GM18870 (cell line): ENCODE measurements around the gene NCF1.
A peak's percentile ranks its signal among the peaks of the same experiment; 100 is the strongest.
"Not testable (repeated sequence)": the region's sequence is repeated elsewhere in the genome, so short reads cannot be mapped to it uniquely, and the experiment has no call there.

ENCODE experiments used
- ATAC-seq: cut with Tn5 transposase; IDR thresholded peaks from one replicate; pipeline ENCODE4 v1.9.1; 2021; ENCODE audit warnings: moderate library complexity; ENCODE audit not compliant: unreplicated experiment

The NCF1 gene

DNA sequence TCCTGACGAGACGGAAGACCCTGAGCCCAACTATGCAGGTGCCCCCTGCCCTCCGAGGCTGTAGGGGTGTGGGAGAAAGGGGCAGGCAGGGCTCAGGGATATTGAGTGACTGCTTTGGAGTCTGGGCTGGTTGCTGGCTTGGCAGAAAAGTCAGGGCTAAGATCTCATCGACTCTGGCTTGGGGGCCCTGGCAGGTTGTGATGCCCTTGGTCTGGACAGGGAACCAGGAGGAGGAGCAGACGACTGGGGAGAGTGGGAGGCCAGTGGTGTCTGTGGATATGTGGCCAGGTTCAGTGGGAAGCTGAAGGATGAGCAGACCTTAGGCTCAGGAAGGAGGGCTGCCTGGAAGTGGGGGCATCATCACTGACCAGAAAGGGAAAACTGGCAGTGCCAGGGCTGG, 9.8 kb downstream of the NCF1 start:
- not testable (repeated sequence) for ATAC-seq

DNA sequence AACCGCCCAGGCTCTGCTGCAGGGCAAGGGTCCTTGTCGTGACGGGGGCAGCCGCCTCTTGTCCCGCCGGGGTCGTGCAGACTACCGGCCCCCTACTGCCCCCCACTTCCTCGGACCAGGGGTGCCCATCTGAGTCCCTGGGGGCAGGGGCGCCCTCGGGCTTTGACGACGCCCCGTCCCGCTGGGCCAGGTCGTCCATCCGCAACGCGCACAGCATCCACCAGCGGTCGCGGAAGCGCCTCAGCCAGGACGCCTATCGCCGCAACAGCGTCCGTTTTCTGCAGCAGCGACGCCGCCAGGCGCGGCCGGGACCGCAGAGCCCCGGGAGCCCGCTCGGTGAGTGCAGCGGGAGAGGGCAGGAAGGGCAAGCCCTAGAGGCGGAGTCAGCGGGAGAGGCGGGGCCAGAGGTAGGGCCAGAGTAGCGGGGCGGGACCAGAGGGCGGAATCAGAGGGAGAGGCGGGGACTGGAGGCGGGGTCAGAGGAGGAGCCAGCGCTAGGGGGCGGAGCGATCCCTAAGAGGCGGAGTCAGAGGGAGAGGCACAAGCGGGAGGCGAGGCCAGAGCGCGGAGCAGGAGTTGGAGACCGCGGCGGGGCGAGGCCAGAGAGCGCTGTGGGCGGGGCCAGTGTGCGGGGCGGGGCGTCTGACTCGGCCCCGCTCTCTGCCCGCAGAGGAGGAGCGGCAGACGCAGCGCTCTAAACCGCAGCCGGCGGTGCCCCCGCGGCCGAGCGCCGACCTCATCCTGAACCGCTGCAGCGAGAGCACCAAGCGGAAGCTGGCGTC, 14.7 kb downstream of the NCF1 start:
- peak; percentile 61 for ATAC-seq

DNA sequence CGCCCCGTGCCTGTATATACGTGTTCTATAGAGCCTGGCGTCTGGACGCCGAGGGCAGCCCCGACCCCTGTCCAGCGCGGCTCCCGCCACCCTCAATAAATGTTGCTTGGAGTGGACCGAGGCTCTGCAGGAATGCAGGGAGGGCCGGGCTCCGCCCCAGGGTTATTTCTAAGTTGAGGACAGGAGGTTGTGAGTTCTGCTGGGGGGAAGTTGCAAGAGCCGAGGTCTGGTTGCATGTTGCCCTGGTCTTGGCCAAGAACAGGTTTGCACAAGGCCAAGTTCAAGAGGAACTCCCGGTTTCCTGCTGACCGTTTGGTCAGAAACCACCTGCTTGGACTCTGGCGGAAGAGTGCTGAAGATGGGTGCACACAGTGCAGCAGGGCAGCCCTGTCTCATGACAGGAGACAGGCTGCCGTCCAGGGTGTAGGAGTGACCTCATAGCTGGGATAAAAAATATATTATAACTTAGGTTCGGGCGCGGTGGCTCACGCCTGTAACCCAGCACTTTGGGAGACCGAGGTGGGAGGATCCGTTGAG, 15.5 kb downstream of the NCF1 start:
- ATAC-seq, result not testable (repeated sequence)

DNA sequence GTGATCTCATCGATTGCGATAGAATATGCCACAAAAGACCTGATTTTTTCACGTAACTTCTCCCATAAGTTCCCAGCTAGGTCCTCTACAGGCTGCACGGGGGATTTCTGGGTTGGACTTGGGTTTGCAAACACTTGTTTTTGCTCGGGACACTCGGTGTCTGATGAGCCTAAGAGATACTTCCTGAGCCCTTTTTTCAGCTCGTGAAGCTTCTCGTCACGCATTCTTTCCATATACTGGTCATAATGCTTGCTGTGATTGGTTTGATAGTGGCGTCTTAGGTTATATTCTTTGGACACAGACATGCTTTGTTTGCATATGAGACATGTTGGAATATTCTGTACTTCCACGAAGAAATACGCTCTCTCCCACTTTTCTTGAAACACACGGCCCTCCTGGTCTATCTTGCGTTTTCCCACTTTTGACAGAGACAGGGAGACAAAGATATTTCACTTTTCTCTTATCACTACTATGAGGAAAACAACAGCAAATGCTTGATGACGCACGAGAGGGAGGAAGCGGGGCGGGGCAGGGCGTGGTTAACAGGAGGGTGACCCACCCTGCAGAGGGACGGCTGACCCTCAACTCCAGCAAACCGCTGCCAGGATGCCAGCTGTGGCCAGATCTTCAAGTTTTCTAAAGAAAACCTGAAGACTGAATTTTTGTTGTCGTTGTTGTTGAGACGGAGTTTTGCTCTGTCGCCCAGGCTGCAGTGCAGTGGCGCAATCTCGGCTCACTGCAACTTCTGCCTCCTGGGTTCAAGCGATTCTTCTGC, 24.2 kb downstream of the NCF1 start:
- ATAC-seq, result not testable (repeated sequence)

DNA sequence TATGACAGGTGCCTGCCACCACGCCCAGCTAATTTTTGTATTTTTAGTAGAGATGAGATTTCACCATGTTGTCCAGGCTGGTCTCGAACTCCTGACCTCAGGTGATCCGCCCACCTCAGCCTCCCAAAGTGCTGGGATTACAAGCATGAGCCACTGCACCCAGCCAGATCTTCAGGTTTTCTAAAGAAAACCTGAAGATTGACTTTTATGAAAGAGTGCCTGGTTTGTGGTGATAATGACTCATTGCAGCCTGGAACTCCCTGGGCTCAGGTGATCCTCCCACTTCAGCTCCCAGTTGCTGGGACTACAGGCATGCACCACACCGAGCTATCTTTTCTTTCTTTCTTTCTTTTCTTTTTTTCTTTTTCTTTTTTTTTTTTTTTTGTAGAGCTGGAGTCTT, 24.8 kb downstream of the NCF1 start:
- not testable (repeated sequence) for ATAC-seq

DNA sequence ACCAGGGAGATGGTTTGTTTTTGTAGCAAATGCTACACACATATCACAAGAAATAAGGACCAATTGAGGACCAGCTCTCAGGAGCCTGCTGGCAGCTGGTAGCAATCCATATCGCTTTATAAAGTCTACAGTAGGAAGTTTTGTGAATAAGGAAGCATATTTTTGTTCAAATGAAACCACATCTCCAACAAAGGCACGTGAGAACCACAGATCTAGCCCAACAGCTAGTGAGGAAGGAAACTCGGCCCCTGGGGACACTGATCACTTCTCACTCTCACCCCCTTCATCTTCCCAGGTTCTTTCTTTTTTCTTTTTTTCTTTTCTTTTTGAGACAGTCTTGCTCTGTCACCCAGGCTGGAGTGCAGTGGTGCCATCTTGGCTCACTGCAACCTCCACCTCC, 42.1 kb downstream of the NCF1 start:
- not testable (repeated sequence) for ATAC-seq

DNA sequence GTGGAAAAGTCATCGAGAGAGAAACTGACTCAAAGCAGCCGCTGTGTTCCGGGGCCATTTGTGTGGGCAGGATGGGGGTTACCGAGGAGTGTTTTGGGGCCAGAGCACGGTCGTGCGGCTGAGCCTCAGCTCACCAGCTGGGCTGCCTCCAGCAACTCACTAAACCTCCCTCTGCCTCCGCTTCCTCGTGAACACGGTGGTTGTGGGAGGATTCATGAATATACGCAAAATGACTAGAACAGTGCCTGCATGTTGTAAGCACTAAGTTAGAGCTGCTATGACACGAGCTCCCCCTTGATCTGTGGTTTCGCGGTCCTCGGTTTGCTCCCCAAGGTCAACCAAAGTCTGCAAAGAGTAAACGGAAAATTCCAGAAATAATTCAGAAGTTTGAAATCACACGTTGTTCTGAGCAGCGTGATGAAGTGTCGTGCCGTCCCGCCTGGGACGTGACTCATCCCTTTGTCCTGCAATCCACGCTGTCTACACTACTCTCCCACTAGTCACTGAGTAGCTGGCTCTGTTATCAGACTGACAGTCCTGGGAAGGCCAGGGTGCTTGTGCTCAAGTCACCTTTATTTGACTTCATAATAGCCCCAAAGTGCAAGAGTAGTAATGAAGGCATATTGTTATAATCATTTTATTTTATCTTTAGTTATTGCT, 46.5 kb downstream of the NCF1 start:
- peak; percentile 80 for ATAC-seq

DNA sequence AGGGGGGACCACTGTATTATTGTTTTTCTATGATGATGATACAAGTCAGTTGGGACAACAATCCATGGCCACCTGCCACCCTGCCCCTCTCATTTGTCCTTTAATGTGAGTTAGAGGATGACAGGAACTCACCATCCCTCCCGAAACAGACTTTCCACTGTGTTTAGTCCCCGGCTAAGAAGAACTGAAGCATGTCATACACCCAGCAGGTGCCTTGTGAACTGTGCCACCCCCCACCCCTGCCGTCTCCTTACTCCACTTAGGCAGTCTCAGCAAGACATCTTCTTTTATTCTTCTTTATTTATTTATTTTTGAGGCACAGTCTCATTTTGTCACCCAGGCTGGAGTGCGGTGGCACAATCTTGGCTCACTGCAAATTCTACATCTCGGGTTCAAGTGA, 47.4 kb downstream of the NCF1 start:
- not testable (repeated sequence) for ATAC-seq

DNA sequence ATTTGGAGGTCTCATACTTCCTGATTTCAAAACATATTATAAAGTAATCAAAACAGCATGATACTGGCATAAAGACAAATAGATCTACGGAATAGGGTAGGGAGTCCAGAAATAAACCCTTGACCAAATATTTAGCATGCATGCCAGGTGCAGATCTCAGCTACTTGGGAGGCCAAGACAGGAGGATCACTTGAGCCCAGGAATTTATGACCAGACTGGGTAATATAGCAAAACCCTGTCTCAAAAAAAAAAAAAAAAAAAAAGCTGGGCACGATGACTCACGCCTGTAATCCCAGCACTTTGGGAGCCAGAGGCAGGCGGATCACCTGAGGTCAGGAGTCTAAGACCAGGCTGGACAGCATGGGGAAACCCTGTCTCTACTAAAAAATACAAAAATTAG, 56.1 kb downstream of the NCF1 start:
- ATAC-seq, result not testable (repeated sequence)

DNA sequence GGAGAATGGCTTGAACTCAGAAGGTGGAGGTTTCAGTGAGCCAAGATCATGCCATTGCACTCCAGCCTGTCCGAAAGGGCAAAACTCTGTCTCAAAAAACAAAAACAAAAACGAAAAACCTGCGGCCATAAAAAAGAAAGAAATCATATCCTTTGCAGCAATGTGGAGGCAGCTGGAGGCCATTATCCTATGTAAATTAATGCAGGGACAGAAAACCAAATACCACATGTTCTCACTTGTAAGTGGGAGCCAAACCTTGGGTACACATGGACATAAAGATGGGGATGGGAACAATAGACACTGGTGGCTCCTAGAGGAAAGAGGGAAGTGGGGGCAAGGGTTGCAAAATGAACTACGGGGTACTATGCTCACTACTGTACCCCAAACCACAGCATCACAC, 56.6 kb downstream of the NCF1 start:
- ATAC-seq, result not testable (repeated sequence)
